ENCODE data around the gene DDIAS.

DNA sequence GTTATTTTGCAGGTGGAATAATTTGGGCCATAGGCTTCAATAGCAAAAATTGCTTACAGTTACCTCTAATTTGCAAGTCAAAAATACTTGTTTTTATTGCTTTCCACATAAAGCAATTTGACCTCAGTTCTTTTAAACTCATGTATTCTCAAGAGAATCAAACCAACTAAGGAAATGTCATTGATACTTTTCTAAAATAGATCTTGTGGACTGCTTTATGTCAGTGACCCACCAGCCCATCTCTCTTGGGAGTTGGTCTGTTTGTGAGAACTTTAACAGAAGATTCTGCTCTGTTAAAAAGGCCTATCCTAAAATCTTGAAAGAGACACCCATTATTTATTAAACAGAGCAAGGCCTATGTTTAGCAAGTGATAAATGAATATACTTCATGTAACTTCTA, 75.2 kb downstream of the DDIAS start:
- TF ChIP-seq EZH2 (IDR thresholded peaks at IDR 0.05; ENCODE audit: borderline replicate concordance, insufficient read depth, low read depth, low read length, poor library complexity, severe bottlenecking), result no peak
- TF ChIP-seq, protein P1, sequence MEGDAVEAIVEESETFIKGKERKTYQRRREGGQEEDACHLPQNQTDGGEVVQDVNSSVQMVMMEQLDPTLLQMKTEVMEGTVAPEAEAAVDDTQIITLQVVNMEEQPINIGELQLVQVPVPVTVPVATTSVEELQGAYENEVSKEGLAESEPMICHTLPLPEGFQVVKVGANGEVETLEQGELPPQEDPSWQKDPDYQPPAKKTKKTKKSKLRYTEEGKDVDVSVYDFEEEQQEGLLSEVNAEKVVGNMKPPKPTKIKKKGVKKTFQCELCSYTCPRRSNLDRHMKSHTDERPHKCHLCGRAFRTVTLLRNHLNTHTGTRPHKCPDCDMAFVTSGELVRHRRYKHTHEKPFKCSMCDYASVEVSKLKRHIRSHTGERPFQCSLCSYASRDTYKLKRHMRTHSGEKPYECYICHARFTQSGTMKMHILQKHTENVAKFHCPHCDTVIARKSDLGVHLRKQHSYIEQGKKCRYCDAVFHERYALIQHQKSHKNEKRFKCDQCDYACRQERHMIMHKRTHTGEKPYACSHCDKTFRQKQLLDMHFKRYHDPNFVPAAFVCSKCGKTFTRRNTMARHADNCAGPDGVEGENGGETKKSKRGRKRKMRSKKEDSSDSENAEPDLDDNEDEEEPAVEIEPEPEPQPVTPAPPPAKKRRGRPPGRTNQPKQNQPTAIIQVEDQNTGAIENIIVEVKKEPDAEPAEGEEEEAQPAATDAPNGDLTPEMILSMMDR (IDR thresholded peaks at IDR 0.05), result no peak
